Caki2 (cell line): ENCODE results near the gene CARD11. TPM values are rescaled to one million over a fixed set of nuclear protein-coding genes. Genes with fewer than 3 reads are reported as not detected.

ENCODE experiments used
- DNase-seq: peaks from one replicate; pipeline ENCODE4 v3.0.0-alpha.2; 2015; ENCODE audit warnings: low read depth
- in situ Hi-C: cut with HindIII; loops from 2 replicates; pipeline ENCODE4 v1.10.0; 2016; ENCODE audit warnings: low sequenced_read_pairs, low pct_unique_long_range_greater_than_20kb, mixed read lengths
- total RNA-seq: library from RNA; depleted of rRNA; stranded (reverse); fragments of >200 nt; shearing (Covaris generic); gene quantifications from 2 replicates; pipeline ENCODE4 v1.2.3, GENCODE V29; 2014; ENCODE audit warnings: low replicate concordance

The CARD11 gene
- total RNA-seq, 1 experiment from 2014 or later: 10.3 TPM

DNA sequence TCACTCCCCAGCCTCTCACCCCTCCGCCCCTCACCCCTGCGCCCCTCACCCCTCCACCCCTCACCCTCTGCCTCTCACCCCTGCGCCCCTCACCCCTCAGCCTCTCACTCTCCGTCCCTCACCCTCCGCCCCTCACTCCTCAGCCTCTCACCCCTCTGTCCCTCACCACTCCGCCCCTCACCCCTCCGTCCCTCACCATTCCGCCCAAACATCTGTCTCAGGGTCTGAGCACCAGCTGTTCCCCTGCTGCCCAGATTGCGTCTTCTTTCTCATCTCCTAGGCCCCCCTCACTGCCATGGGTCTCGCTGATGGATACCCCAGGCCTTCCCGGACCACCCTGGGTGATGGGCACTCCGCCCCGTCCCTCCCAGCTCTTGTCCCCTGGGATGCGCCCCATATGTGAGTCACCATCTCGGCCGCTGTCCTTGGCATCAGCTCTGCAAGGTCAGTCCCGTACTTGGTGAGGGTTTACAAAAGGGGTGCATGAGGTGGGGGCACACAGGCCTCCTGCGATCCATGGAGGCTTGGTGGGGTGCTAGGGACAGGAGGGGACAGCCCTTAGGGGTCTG, 134.1 kb downstream of the CARD11 start:
- in situ Hi-C loops: no loop called here
- DNase-seq: no peak

GRCh38 chr7:2909043-2909442, 134.6 kb downstream of the CARD11 start:
- in situ Hi-C loops: no loop called here
- DNase-seq: no peak

DNA sequence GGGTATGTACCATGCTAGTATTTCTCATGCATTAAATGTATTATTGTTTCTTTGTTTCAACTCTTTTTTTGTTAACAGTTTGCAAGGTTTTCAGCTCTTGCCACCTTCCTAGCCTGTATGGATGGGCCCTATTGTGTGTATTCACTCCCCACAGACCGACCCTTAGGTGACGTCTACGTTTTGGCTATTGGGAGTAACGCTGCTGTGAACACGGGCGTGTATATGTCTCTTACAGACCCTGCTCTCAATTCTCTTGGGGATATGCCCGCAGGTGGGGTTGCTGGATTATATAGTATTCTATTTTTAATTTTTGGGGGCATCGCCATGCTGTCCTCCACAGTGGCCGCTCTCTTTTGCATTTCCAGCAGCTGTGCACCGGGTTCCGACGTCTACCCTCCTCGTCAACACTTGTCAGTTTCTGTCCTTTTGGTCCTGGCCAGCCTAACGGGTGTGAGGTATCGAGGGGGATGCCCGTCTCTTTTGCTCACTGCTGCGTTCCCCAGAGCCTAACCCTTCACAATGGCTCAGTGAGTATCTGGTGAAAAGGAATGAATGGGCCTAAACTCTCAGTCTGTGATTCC, 135.5 kb downstream of the CARD11 start:
- no peak for DNase-seq
- in situ Hi-C loops: no loop called here

- no peak for DNase-seq
- in situ Hi-C loops: no loop called here
Observed at GRCh38 chr7:2906197-2906931, 137.3 kb downstream of the CARD11 start.

DNA sequence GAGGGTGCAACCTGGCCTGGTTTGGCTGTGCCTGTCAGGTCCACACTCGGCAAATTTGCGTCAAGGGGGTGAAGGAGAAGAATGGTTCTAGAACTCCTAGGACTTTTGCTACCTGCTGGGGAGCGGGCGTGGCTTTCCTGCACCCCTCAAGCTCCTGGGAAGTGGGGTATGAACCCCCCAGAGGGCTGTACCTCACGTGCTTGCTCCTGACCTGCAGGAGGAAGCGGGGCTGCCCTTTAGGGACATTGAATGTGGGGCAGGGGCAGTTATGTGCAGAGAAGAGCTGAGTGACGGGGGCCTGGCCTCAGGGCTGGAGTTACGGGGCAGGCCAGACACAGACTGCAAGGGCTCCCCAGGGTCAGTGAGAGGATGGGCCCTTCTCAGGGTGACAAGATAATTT, 138.2 kb downstream of the CARD11 start:
- in situ Hi-C loops: no loop called here
- no peak for DNase-seq

DNA sequence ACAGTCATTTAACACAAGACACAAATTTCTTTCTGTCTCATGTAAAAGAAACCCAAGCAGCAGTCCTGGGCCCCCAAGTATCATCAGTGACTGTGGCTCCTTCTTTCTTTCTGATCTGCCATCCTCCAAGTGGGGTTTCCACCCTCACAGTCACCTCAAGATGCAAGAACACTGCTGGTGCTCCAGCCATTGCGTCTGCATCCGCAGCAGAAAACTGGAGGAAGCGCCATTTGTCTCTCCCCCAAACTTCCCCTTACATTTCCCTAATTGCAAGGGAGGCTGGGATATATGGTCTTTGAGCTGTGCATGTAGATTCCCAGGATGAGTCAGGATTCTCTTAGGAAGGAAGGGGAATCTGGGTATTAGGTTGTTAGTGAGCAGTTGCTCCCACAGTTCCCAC, 138.6 kb downstream of the CARD11 start:
- no peak for DNase-seq
- in situ Hi-C loops: no loop called here

- in situ Hi-C loops: no loop called here
- peak; percentile 36 for DNase-seq
Observed at GRCh38 chr7:2904202-2904601, 139.5 kb downstream of the CARD11 start.

GRCh38 chr7:2903682-2904162, 139.9 kb downstream of the CARD11 start:
- in situ Hi-C loops: no loop called here
- no peak for DNase-seq

GRCh38 chr7:2897023-2897422, 146.6 kb downstream of the CARD11 start:
- in situ Hi-C loops: no loop called here
- DNase-seq: no peak

DNA sequence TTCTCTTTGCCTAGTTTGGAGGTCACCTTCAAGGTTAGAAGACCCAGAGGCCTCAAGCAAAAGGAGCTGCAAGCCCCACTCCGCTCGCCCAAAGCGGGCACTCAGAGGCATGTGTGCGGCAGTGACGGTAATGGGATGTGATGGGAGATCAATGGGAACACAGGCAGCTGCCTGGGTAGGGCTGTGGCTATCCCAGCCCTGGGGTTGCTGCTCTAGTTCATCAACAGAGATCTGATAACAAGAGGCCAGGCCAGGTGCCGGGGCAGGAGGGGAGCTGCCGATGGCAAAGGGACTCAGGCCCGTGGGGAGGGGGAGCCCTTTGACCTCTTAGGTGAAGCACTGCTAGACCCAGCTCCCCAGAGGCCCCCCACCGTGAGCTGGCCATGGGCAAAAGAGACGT, 147.5 kb downstream of the CARD11 start:
- in situ Hi-C loops: no loop called here

DNA sequence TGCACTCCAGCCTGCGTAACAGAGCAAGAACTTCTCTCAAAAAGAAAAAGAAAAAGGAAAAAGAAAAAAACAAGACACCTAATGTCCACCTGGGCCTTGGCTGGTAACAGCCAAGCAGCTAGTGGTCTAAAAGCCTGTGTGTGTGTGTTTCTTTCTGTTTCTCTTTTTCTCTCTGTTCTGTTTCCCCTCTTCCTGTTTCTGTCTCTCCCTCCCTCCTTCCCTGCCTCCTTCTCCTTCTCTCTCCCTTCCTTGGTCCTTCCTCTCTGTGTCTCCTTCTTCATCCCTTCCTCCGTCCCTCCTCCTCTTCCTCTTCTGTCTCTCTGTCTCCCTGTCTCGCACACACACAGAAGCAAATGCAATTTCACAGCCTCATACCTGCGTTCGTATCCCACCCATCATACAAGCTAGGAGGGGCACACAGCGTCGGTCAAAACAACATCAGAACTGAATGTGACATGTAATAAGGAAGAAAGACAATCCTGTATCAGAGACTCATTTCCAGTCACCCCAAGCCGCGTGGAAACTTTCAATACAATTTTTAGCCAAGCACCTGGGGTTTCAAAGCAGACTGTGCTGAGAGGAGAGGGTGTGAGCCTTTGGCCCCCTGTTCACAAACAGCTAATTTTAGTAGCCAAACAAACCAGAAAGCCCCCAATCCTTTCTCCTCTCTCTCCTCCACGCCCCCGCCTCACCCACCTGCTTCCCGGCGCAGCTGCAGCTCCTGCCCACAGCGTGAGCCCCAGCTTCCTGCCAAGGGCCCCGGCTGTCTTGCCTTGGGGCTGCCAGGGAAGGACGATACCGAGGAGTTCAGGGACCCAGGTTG, 149.3 kb downstream of the CARD11 start:
- no peak for DNase-seq
- in situ Hi-C loops: no loop called here

More for the DNA sequence above, 147.5 kb downstream of the CARD11 start:
- DNase-seq: no peak

DNA sequence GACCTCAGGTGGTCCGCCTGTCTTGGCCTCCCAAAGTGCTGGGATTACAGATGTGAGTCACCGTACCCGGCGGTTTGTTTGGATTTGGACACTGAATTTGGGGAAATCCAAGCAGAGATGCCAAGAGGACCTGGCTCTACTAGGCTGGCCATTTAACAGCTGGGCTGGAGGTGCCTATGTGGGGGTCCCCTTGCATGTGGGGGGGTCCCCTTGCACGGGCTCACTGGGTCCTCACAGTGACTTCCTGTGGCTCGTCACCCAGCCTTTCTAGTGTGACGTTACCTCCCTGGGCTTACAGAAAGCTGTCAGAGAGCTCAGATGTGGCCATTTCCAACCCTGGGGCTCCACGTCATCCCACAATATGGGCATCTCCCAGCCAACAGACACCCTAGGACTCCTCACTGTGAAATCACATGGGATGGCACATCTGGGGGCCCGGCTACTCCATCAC, 150.2 kb downstream of the CARD11 start:
- DNase-seq: no peak
- in situ Hi-C loops: no loop called here

- DNase-seq: no peak
- in situ Hi-C loops: no loop called here
Observed at GRCh38 chr7:2892549-2892948, 151.1 kb downstream of the CARD11 start.

DNA sequence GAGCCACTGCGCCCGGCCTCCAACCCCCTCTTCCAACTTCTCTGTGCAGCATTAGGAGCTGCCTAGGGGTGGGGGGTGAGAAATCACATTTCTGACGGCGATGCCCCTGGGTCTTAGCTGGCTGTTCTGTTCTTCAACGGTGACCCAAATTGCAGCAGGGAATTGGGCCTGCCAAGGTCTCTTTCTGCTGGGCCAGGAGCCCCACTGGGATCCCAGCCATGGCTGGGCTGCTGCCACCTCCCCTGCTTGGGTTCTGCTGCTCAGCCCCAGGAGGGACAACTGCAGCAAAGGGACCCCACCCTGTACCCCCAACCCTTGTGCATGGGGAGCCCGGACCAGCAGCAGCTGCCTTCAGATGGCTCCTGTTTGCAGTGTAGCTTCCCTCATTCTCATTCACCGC, 155.9 kb downstream of the CARD11 start:
- in situ Hi-C loops: no loop called here
- DNase-seq: no peak

GRCh38 chr7:2886900-2887299, 156.8 kb downstream of the CARD11 start:
- peak; percentile 77 for DNase-seq
- in situ Hi-C loops: no loop called here

- in situ Hi-C loops: no loop called here
- DNase-seq: no peak
Observed at GRCh38 chr7:2886391-2886790, 157.3 kb downstream of the CARD11 start.

DNA sequence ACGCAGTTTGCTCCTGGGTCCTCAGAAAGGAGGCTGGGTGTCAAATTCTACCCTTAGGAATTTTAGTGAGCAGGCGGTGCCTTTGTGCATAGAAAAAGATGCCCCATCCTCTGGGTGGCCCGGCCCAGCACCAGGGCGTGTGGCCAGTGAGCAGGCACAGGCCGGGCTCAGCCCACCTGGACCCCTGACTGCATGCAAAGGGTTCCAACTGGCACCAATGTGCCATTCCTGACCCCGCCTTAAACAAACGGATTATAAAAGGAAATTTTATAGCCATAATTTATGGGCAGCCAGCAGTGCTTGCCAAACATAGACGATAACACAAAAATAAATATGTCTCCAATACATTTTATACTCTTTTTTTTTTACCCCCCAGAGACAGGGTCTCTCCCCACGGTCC, 159.5 kb downstream of the CARD11 start:
- no peak for DNase-seq
- in situ Hi-C loops: no loop called here

DNA sequence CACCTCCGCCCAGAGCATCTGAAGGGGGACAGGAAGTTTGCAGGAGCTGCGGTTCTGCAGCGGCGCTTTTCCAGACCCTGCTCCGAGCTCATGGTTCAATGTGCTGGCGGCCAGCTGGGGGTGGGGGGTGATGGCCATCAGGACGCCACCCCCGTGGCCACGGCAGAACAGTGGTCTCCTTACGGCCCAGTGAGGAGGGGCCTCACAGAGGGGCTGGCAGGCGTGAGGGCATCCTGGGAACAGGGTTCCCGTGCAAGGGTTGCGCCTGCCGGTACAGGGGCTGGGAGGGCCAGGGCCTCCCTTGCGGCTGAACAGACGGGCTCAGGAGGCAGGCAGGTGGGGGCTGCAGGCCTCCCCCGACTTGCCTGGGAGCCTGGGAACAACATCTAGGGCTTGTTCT, 160.6 kb downstream of the CARD11 start:
- in situ Hi-C loops: no loop called here
- no peak for DNase-seq

DNA sequence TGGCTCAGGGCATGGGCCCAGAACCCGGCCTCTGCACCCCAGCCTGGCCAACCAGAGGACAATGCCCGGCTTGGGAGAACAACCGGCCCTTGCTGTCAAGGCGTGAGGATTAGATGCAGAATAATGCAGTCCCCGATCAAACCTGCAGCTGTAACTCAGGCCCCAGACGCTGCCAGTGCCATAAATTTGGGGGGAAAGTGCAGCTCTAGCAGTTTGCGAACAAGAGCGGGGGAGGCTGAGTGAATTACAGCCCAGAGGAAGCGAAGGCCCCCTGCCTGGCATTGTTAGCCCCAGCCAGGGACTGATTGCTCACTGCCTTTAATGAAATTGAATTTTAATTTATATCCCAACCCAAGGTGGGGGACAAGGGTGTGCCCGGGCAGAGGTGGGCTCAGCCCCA, 161.6 kb downstream of the CARD11 start:
- in situ Hi-C loops: no loop called here

More for the DNA sequence above, 161.6 kb downstream of the CARD11 start:
- DNase-seq: no peak
